HepG2 (cell line): ENCODE data around the gene ALDH1L2. TPM values are rescaled to one million over a fixed set of nuclear protein-coding genes. Genes with fewer than 3 reads are reported as not detected.

Experiments
- ATAC-seq: fragments of 200-7000 bp; cut with Tn5 transposase; 3 replicates; pipeline ENCODE4 v1.9.1; 2020; ENCODE audit warnings: mild to moderate bottlenecking, moderate library complexity
- BruUV-seq: library from RNA; stranded (reverse); fragments of 400-500 nt; replicated peaks from 2 replicates; lab custom pipeline; 2021; lab: Mats Ljungman, UMichigan
- CTCF ChIA-PET: fragments of 300-600 bp; formaldehyde crosslinking; extraction: SDS; loops from one replicate; lab custom pipeline; 2021; ENCODE audit warnings: low total read pairs, inconsistent platforms, low intra/inter-chr PET ratio; lab: Yijun Ruan, JAX
- POLR2A ChIA-PET: fragments of 350-600 bp; sonication (Branson Sonifier 250); formaldehyde crosslinking; loops from one replicate; lab custom pipeline; 2020; ENCODE audit warnings: antibody characterized with exemption, inconsistent platforms; lab: Yijun Ruan, JAX
- DNase-seq: peaks from one replicate; pipeline ENCODE4 v3.0.0-alpha.2; 2015; ENCODE audit warnings: low spot score
- FAIRE-seq: peaks from 3 replicates; lab custom pipeline; 2011; peaks lifted over from hg19 to GRCh38; lab: Jason Lieb, UNC
- H2AFZ ChIP-seq: one replicate; pipeline ENCODE4 v1.6.1; 2011; ENCODE audit warnings: low read length, inconsistent platforms
- H3K27ac ChIP-seq: fragments of 300-600 bp; 3 replicates; pipeline ENCODE4 v1.8.0; 2011; ENCODE audit warnings: mixed run types, mild to moderate bottlenecking, mixed read lengths, low read length, inconsistent platforms; ENCODE audit not compliant: insufficient read depth; ENCODE audit errors: extremely low read length
- H3K27me3 ChIP-seq, 2 experiments: fragments of 200-600 bp in 1 of 2; 2 replicates in 1 of 2; 3 replicates in 1 of 2; pipeline versions ENCODE4 v1.6.0 to v1.8.0; 2011; ENCODE audit warnings: low read length in 2 of 2, mild to moderate bottlenecking in 2 of 2, moderate library complexity in 2 of 2, inconsistent platforms in 1 of 2; ENCODE audit not compliant: insufficient read depth in 2 of 2, control insufficient read depth in 1 of 2
- H3K36me3 ChIP-seq, 2 experiments: fragments of 200-600 bp in 1 of 2; replicated peaks in 1 of 2; 2 replicates in 1 of 2; 3 replicates in 1 of 2; pipeline versions ENCODE4 v1.5.1 to v1.8.0; 2011; ENCODE audit warnings: low read length in 2 of 2, inconsistent platforms in 1 of 2; ENCODE audit not compliant: insufficient read depth in 2 of 2, control insufficient read depth in 1 of 2
- H3K4me1 ChIP-seq: 2 replicates; pipeline ENCODE4 v1.5.1; 2012; ENCODE audit warnings: low read length, inconsistent platforms; ENCODE audit not compliant: insufficient read depth
- H3K4me2 ChIP-seq: 2 replicates; pipeline ENCODE4 v1.6.0; 2011; ENCODE audit warnings: low read depth, low read length, inconsistent platforms
- H3K4me3 ChIP-seq, 3 experiments: fragments of 200-600 bp in 1 of 3; sonication (generic), shearing (Covaris generic) in 1 of 3; replicated peaks in 1 of 3; 2 replicates each; pipeline ENCODE4 v1.5.1; 2011 to 2016; ENCODE audit warnings: low read length in 3 of 3, inconsistent platforms in 2 of 3, low read depth in 2 of 3, mild to moderate bottlenecking in 2 of 3, control low read depth in 1 of 3, mixed read lengths in 1 of 3; ENCODE audit not compliant: insufficient read depth in 1 of 3
- H3K79me2 ChIP-seq: one replicate; pipeline ENCODE4 v1.6.1; 2011; ENCODE audit warnings: low read length, inconsistent platforms; ENCODE audit not compliant: insufficient read depth
- H3K9ac ChIP-seq: 2 replicates; pipeline ENCODE4 v1.6.0; 2011; ENCODE audit warnings: mild to moderate bottlenecking, low read depth, low read length, inconsistent platforms; ENCODE audit not compliant: insufficient read depth
- H3K9me3 ChIP-seq: 2 replicates; pipeline ENCODE4 v1.5.1; 2012; ENCODE audit warnings: mild to moderate bottlenecking, low read length
- H4K20me1 ChIP-seq: 2 replicates; pipeline ENCODE4 v1.6.0; 2011; ENCODE audit warnings: inconsistent platforms, mild to moderate bottlenecking, low read length, moderate library complexity; ENCODE audit not compliant: insufficient read depth
- PRDM10 ChIP-seq: sonication (generic); formaldehyde crosslinking; IDR thresholded peaks from 2 replicates; pipeline ENCODE4 v1.4.0; 2020; ENCODE audit warnings: low read depth, missing genetic modification reagents
- ZMYM3 ChIP-seq: sonication (generic); formaldehyde crosslinking; IDR thresholded peaks from 2 replicates; pipeline ENCODE4 v1.5.1; 2020; ENCODE audit warnings: mild to moderate bottlenecking, missing genetic modification reagents
- ZNF570 ChIP-seq: sonication (generic); formaldehyde crosslinking; IDR thresholded peaks from 2 replicates; pipeline ENCODE4 v1.4.0; 2020; ENCODE audit warnings: mild to moderate bottlenecking, missing genetic modification reagents, borderline replicate concordance
- WGBS: methylation state at CpG from one replicate; pipeline ENCODE4 v1.1.6; 2017; ENCODE audit warnings: low lambda C conversion rate; 5-methylcytosine and 5-hydroxymethylcytosine counted together
- in situ Hi-C: cut with HindIII; loops from 2 replicates; pipeline ENCODE4 v1.10.0; 2017; ENCODE audit warnings: low pct_unique_long_range_greater_than_20kb; ENCODE audit not compliant: extremely low pct_ligation_motif_present
- intact Hi-C: fragments of 100-400 bp; cut with micrococcal nuclease; formaldehyde crosslinking; loops from one replicate; pipeline ENCODE4 v1.10.0; 2022; ENCODE audit not compliant: unreplicated experiment
- polyA plus RNA-seq, 8 experiments: library from polyadenylated mRNA; depleted of rRNA in 3 of 8; stranded (reverse) in 7 of 8; unstranded in 1 of 8; fragments of >200 nt; fragmentation: Illumina TruSeq in 4 of 8; extraction: Trizol in 4 of 8; gene quantifications; 2 replicates each; pipeline versions ENCODE4 v1.2.1 to v1.2.3, GENCODE V29; 2011 to 2016; ENCODE audit warnings: low read depth in 4 of 8, missing spikeins in 1 of 8, mixed read lengths in 1 of 8; ENCODE audit not compliant: insufficient read depth in 1 of 8
- total RNA-seq, 5 experiments: library from RNA; depleted of rRNA; stranded (reverse); fragments of >200 nt; fragmentation: Illumina TruSeq; extraction: Trizol; gene quantifications; 2 replicates each; pipeline ENCODE4 v1.2.3, GENCODE V29; 2016; ENCODE audit warnings: low read depth in 1 of 5

ALDH1L2 gene
- total and polyA plus RNA-seq, 2 of the 13 experiments (the other 11 are each of a cell fraction or from before 2014, with no cell fraction given) = 0.40 to 4.6 TPM

- in situ Hi-C loops = no loop called here
- intact Hi-C loops = no loop called here
- no peak for DNase-seq
These were observed 20.5 kb upstream of the ALDH1L2 start for GRCh38 chr12:105104762-105105161.

More at GRCh38 chr12:105104762-105105161, 20.5 kb upstream of the ALDH1L2 start:
- peaks cover 18% of the 10 kb centered on the region for H3K79me2 ChIP-seq
- no peak overlapping the region for H3K4me3 ChIP-seq
- H3K36me3 ChIP-seq = no peaks in the 10 kb centered on the region
- CTCF ChIA-PET = no interaction called here
- no peak overlapping the region for H2AFZ ChIP-seq
- BruUV-seq = no TSS peak
- H3K4me1 ChIP-seq = peaks cover 36% of the 10 kb centered on the region
- H3K9me3 ChIP-seq = no peaks in the 10 kb centered on the region
- H3K27me3 ChIP-seq = no peaks in the 10 kb centered on the region; a peak in 1 of 5 replicates
- POLR2A ChIA-PET = no interaction called here
- peaks cover 7% of the 10 kb centered on the region; the same call in 1 of the 2 replicates for H4K20me1 ChIP-seq
- no peak overlapping the region for H3K9ac ChIP-seq
- WGBS = 0% methylated on average over 1 of the region's 1 CpG
- no peak overlapping the region for H3K27ac ChIP-seq
- no peak for FAIRE-seq
- H3K4me2 ChIP-seq = no peak overlapping the region
- no peak for ATAC-seq
- TF ChIP-seq ZNF570 (CRISPR knock-in tag) = no peak
- no peak for TF ChIP-seq PRDM10 (CRISPR knock-in tag)
- 0 out of 2 replicates have a peak, but pooled peaks have one; percentile 27 for TF ChIP-seq ZMYM3 (CRISPR knock-in tag)
- TF ChIP-seq, all 625 proteins: peak for 1
